BLaER1 (cell line): Measurements from ENCODE around the gene SCNN1G.

Experiments used
- H3K27ac ChIP-seq: shearing (Covaris generic); formaldehyde crosslinking; 2 replicates; pipeline ENCODE4 v1.8.1; 2022
- H3K27me3 ChIP-seq: shearing (Covaris generic); formaldehyde crosslinking; 2 replicates; pipeline ENCODE4 v1.8.1; 2022
- H3K36me3 ChIP-seq: shearing (Covaris generic); formaldehyde crosslinking; 2 replicates; pipeline ENCODE4 v1.8.1; 2022
- H3K4me1 ChIP-seq: shearing (Covaris generic); formaldehyde crosslinking; 2 replicates; pipeline ENCODE4 v1.8.1; 2022
- H3K4me2 ChIP-seq: shearing (Covaris generic); formaldehyde crosslinking; 2 replicates; pipeline ENCODE4 v1.8.1; 2022
- H3K4me3 ChIP-seq: shearing (Covaris generic); formaldehyde crosslinking; 2 replicates; pipeline ENCODE4 v1.8.1; 2022
- H3K9ac ChIP-seq: shearing (Covaris generic); formaldehyde crosslinking; 2 replicates; pipeline ENCODE4 v1.8.1; 2022
- H3K9me3 ChIP-seq: shearing (Covaris generic); formaldehyde crosslinking; 2 replicates; pipeline ENCODE4 v1.8.1; 2022
- H4K20me1 ChIP-seq: shearing (Covaris generic); formaldehyde crosslinking; 2 replicates; pipeline ENCODE4 v1.8.1; 2022
- Cebpa-rat ChIP-seq: shearing (Covaris generic); IDR thresholded peaks from 2 replicates; pipeline ENCODE4 v1.8.1; 2022

SCNN1G gene

GRCh38 chr16:23214796-23215195 lies 32.3 kb downstream of the SCNN1G start:
- Histone ChIP-seq H3K36me3 (no peaks in the 10 kb centered on the region), H3K9ac (no peak overlapping the region), H3K4me1 (peaks cover 11% of the 10 kb centered on the region), H4K20me1 (no peaks in the 10 kb centered on the region), H3K4me2 (peak overlapping the region; percentile 68), H3K27me3 (no peaks in the 10 kb centered on the region), H3K27ac (0 out of 2 replicates have a peak overlapping the region, but pooled peaks have one; percentile 27), H3K9me3 (no peaks in the 10 kb centered on the region), H3K4me3 (no peak overlapping the region)
- TF ChIP-seq Cebpa-rat: no peak

GRCh38 chr16:23215435-23215834 lies 32.9 kb downstream of the SCNN1G start:
- Histone ChIP-seq H3K9me3 (no peaks in the 10 kb centered on the region), H3K4me3 (no peak overlapping the region), H3K9ac (no peak overlapping the region), H3K36me3 (no peaks in the 10 kb centered on the region), H3K27me3 (no peaks in the 10 kb centered on the region), H3K27ac (no peak overlapping the region), H4K20me1 (no peaks in the 10 kb centered on the region), H3K4me1 (peaks cover 11% of the 10 kb centered on the region), H3K4me2 (no peak overlapping the region)
- TF ChIP-seq Cebpa-rat: no peak

- Histone ChIP-seq H3K27ac (no peak overlapping the region), H3K9me3 (no peaks in the 10 kb centered on the region), H3K4me3 (no peak overlapping the region), H3K4me1 (peaks cover 11% of the 10 kb centered on the region), H3K36me3 (no peaks in the 10 kb centered on the region), H3K27me3 (no peaks in the 10 kb centered on the region), H4K20me1 (no peaks in the 10 kb centered on the region), H3K9ac (no peak overlapping the region), H3K4me2 (no peak overlapping the region)
- no peak for TF ChIP-seq Cebpa-rat
These were observed 34.2 kb downstream of the SCNN1G start for GRCh38 chr16:23216658-23217246.

- TF ChIP-seq Cebpa-rat: no peak
- Histone ChIP-seq H4K20me1 (no peaks in the 10 kb centered on the region), H3K4me1 (peaks cover 11% of the 10 kb centered on the region), H3K27ac (no peak overlapping the region), H3K4me2 (no peak overlapping the region), H3K27me3 (no peaks in the 10 kb centered on the region), H3K36me3 (no peaks in the 10 kb centered on the region), H3K9ac (no peak overlapping the region), H3K4me3 (no peak overlapping the region), H3K9me3 (no peaks in the 10 kb centered on the region)
These were observed 35.1 kb downstream of the SCNN1G start for GRCh38 chr16:23217646-23218045.

DNA sequence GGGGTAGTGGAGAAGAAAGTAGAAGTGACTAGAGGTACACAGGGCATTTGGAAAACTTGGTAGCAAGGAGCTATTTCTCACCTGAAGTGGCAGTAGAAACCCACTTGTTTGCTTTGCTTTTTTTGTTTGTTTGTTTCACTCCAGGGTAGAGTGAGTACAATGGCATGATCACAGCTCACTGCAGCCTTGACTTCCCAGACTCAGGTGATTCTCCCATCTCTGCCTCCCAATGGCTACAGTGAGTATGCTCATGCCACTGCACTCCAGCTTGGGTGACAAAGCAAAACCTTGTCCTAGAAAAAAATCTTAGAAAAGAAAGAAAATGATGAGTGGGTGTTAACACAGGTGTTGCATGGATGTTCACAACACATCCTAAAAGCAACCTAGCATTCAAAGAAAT lies 40.4 kb downstream of the SCNN1G start:
- no peak for TF ChIP-seq Cebpa-rat
- H3K4me2 ChIP-seq: no peak overlapping the region
- no peaks in the 10 kb centered on the region for H3K36me3 ChIP-seq
- H3K27me3 ChIP-seq: no peaks in the 10 kb centered on the region
- H3K4me1 ChIP-seq: no peaks in the 10 kb centered on the region
- H3K27ac ChIP-seq: no peak overlapping the region
- H3K9me3 ChIP-seq: no peaks in the 10 kb centered on the region
- H3K4me3 ChIP-seq: no peak overlapping the region
- H4K20me1 ChIP-seq: no peaks in the 10 kb centered on the region
- no peak overlapping the region for H3K9ac ChIP-seq

- Histone ChIP-seq H4K20me1 (no peaks in the 10 kb centered on the region), H3K4me3 (no peak overlapping the region), H3K4me2 (no peak overlapping the region), H3K36me3 (no peaks in the 10 kb centered on the region), H3K27ac (no peak overlapping the region), H3K9ac (no peak overlapping the region), H3K27me3 (no peaks in the 10 kb centered on the region), H3K4me1 (no peaks in the 10 kb centered on the region), H3K9me3 (no peaks in the 10 kb centered on the region)
- no peak for TF ChIP-seq Cebpa-rat
These were observed 40.8 kb downstream of the SCNN1G start for GRCh38 chr16:23223368-23223767.

- TF ChIP-seq Cebpa-rat: no peak
- Histone ChIP-seq H4K20me1 (no peaks in the 10 kb centered on the region), H3K4me3 (no peak overlapping the region), H3K9me3 (no peaks in the 10 kb centered on the region), H3K9ac (no peak overlapping the region), H3K27ac (no peak overlapping the region), H3K27me3 (no peaks in the 10 kb centered on the region), H3K4me2 (no peak overlapping the region), H3K4me1 (no peaks in the 10 kb centered on the region), H3K36me3 (no peaks in the 10 kb centered on the region)
These were observed 42.6 kb downstream of the SCNN1G start for GRCh38 chr16:23225109-23225508.

- no peaks in the 10 kb centered on the region for H3K4me1 ChIP-seq
- H3K27ac ChIP-seq: no peak overlapping the region
- no peak overlapping the region for H3K4me2 ChIP-seq
- no peak overlapping the region for H3K4me3 ChIP-seq
- no peak for TF ChIP-seq Cebpa-rat
- no peaks in the 10 kb centered on the region for H3K9me3 ChIP-seq
- H3K36me3 ChIP-seq: no peaks in the 10 kb centered on the region
- no peaks in the 10 kb centered on the region for H3K27me3 ChIP-seq
- H4K20me1 ChIP-seq: no peaks in the 10 kb centered on the region
- H3K9ac ChIP-seq: no peak overlapping the region
These were observed 43.1 kb downstream of the SCNN1G start for GRCh38 chr16:23225634-23226033.

DNA sequence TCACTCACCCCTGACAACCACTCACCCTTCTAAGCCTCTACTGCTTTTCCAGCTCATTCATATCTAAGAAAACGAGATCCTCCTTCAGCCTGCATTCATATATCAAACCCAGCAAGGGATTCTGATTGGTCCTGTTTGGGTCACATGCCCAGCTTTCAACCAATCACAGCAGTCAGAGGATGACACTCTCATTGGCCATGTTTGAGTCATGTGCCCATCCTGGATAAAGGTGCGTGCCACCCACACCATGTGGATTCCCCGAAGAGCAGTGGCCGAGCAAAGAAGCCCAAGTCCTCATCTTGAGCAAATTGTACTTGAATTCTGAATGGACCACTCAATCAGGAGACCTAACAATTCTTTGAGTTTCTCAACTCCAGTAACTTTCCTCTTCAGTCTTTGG lies 45.0 kb downstream of the SCNN1G start:
- Histone ChIP-seq H3K4me2 (no peak overlapping the region), H3K27me3 (no peaks in the 10 kb centered on the region), H3K9ac (no peak overlapping the region), H3K27ac (no peak overlapping the region), H4K20me1 (no peaks in the 10 kb centered on the region), H3K4me1 (no peaks in the 10 kb centered on the region), H3K9me3 (no peaks in the 10 kb centered on the region), H3K36me3 (no peaks in the 10 kb centered on the region), H3K4me3 (no peak overlapping the region)
- no peak for TF ChIP-seq Cebpa-rat

- H3K4me1 ChIP-seq: no peaks in the 10 kb centered on the region
- H4K20me1 ChIP-seq: no peaks in the 10 kb centered on the region
- H3K27ac ChIP-seq: no peak overlapping the region
- H3K9me3 ChIP-seq: no peaks in the 10 kb centered on the region
- no peaks in the 10 kb centered on the region for H3K36me3 ChIP-seq
- no peak for TF ChIP-seq Cebpa-rat
- H3K9ac ChIP-seq: no peak overlapping the region
- no peaks in the 10 kb centered on the region for H3K27me3 ChIP-seq
- no peak overlapping the region for H3K4me2 ChIP-seq
- H3K4me3 ChIP-seq: no peak overlapping the region
These were observed 47.2 kb downstream of the SCNN1G start for GRCh38 chr16:23229714-23230113.

DNA sequence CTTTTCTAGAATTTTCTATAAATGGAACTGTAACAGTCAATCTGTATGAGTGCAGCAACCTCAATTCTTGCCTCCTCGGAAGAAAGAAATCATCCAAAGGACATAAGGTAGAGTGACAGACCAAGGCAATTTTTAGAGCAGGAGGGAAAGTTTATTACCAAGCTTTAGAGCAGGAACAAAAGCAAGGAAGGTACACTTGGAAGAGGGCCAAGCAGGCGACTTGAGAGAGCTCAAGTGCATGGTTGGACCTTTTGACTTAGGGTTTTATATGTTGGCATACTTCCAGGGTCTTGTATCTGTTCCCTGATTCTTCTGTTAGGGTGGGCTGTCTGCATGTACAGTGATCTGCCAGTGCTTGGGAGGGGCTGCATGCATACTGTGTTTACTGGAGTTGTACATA lies 50.3 kb downstream of the SCNN1G start:
- H4K20me1 ChIP-seq: no peaks in the 10 kb centered on the region
- no peak overlapping the region for H3K4me3 ChIP-seq
- TF ChIP-seq Cebpa-rat: no peak
- no peak overlapping the region for H3K9ac ChIP-seq
- H3K27ac ChIP-seq: no peak overlapping the region
- no peaks in the 10 kb centered on the region for H3K4me1 ChIP-seq
- H3K4me2 ChIP-seq: no peak overlapping the region
- no peaks in the 10 kb centered on the region for H3K36me3 ChIP-seq
- H3K27me3 ChIP-seq: no peaks in the 10 kb centered on the region
- H3K9me3 ChIP-seq: no peaks in the 10 kb centered on the region
